OCI-LY3 (cell line): ENCODE measurements around the gene PREB.
"Not testable (repeated sequence)": the region's sequence is repeated elsewhere in the genome, so short reads cannot be mapped to it uniquely, and the experiment has no call there.

Experiments
- EZH2phosphoT487 ChIP-seq: fragments of 200-600 bp; shearing (Covaris generic); IDR thresholded peaks from 2 replicates; pipeline ENCODE4 v1.6.1; 2018; ENCODE audit warnings: antibody characterized with exemption, mixed run types, low read depth
- TF ChIP-seq, protein P1 (sequence below): fragments of 200-600, 300-600 bp; sonication (generic); IDR thresholded peaks from 2 replicates; pipeline ENCODE4 v1.5.1; 2014; ENCODE audit warnings: antibody characterized with exemption, low read length, low read depth

- TF ChIP-seq, protein P1, sequence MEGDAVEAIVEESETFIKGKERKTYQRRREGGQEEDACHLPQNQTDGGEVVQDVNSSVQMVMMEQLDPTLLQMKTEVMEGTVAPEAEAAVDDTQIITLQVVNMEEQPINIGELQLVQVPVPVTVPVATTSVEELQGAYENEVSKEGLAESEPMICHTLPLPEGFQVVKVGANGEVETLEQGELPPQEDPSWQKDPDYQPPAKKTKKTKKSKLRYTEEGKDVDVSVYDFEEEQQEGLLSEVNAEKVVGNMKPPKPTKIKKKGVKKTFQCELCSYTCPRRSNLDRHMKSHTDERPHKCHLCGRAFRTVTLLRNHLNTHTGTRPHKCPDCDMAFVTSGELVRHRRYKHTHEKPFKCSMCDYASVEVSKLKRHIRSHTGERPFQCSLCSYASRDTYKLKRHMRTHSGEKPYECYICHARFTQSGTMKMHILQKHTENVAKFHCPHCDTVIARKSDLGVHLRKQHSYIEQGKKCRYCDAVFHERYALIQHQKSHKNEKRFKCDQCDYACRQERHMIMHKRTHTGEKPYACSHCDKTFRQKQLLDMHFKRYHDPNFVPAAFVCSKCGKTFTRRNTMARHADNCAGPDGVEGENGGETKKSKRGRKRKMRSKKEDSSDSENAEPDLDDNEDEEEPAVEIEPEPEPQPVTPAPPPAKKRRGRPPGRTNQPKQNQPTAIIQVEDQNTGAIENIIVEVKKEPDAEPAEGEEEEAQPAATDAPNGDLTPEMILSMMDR: not testable (repeated sequence)
- not testable (repeated sequence) for TF ChIP-seq EZH2phosphoT487
These were observed 41.3 kb upstream of the PREB start for GRCh38 chr2:27175781-27176180.
